HCT116 (cell line): Measurements from ENCODE around the gene CHCHD4.

ENCODE experiments used
- CBX3 ChIP-seq: IDR thresholded peaks from 2 replicates; pipeline ENCODE4 v1.6.1; 2012; ENCODE audit warnings: low read depth
- EZH2 ChIP-seq: fragments of 200-600 bp; sonication (generic); IDR thresholded peaks from 2 replicates; pipeline ENCODE4 v1.6.1; 2017; ENCODE audit warnings: antibody characterized with exemption, mixed run types
- JUND ChIP-seq: IDR thresholded peaks from 2 replicates; pipeline ENCODE4 v1.6.1; 2012
- POLR2A ChIP-seq: IDR thresholded peaks from 2 replicates; pipeline ENCODE4 v1.7.0; 2011; ENCODE audit warnings: borderline replicate concordance; ENCODE audit not compliant: insufficient read depth, insufficient read length; ENCODE audit errors: extremely low read depth
- POLR2AphosphoS5 ChIP-seq: IDR thresholded peaks from 2 replicates; pipeline ENCODE4 v1.6.1; 2011; ENCODE audit warnings: mild to moderate bottlenecking, low read depth, low read length, moderate library complexity
- RAD21 ChIP-seq: IDR thresholded peaks from 2 replicates; pipeline ENCODE4 v1.6.1; 2012; ENCODE audit warnings: low read depth, mild to moderate bottlenecking
- SP1 ChIP-seq: IDR thresholded peaks from 2 replicates; pipeline ENCODE4 v1.6.1; 2012; ENCODE audit warnings: low read depth
- SRF ChIP-seq: IDR thresholded peaks from 2 replicates; pipeline ENCODE4 v1.6.1; 2012; ENCODE audit warnings: low read depth
- TCF7L2 ChIP-seq: IDR thresholded peaks from 2 replicates; pipeline ENCODE4 v1.7.0; 2011; ENCODE audit warnings: borderline replicate concordance, inconsistent platforms; ENCODE audit not compliant: insufficient read depth, insufficient read length; ENCODE audit errors: extremely low read depth
- YY1 ChIP-seq: IDR thresholded peaks from 2 replicates; pipeline ENCODE4 v1.6.1; 2011; ENCODE audit warnings: low read length, low read depth, moderate library complexity, mild to moderate bottlenecking; ENCODE audit not compliant: insufficient replicate concordance; ENCODE audit errors: extremely low read depth
- ZNF274 ChIP-seq: fragments of 200-500 bp; sonication (Bioruptor generic); IDR thresholded peaks from 2 replicates; pipeline ENCODE4 v1.6.1; 2014; ENCODE audit warnings: mild to moderate bottlenecking, low read depth, low read length, inconsistent platforms
- TF ChIP-seq, protein P1 (sequence below), 3 experiments: fragments of 200-600 bp in 1 of 3; sonication (generic) in 1 of 3; IDR thresholded peaks in 2 of 3; conservative IDR thresholded peaks in 1 of 3; 2 replicates each; pipeline ENCODE4 v1.5.1; 2012 to 2017; ENCODE audit warnings: low read depth in 2 of 3, low read length in 2 of 3, antibody characterized with exemption in 1 of 3, borderline replicate concordance in 1 of 3, control low read depth in 1 of 3, mild to moderate bottlenecking in 1 of 3, mixed read lengths in 1 of 3, mixed run types in 1 of 3, moderate library complexity in 1 of 3; ENCODE audit not compliant: insufficient read depth in 1 of 3

DNA sequence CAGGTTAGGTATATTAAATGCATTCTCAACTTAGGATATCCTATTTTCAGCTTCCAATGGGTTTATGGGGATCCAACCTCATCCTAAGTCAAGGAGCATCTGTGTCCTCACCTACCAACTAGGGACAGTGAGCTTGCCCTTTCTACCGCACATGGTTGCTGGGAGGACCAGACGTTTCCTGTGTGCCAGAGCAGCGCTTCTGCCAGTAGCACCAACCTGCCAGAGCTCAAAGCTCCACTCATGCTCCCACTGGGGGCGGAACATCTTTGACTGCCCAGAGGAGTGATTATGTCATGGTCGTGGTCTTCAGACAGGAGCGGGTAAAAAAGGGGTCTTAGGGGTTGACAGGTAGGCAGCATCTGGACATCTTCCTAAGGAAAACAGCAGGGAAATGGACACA, 29.0 kb upstream of the CHCHD4 start:
- TF ChIP-seq, protein P1, sequence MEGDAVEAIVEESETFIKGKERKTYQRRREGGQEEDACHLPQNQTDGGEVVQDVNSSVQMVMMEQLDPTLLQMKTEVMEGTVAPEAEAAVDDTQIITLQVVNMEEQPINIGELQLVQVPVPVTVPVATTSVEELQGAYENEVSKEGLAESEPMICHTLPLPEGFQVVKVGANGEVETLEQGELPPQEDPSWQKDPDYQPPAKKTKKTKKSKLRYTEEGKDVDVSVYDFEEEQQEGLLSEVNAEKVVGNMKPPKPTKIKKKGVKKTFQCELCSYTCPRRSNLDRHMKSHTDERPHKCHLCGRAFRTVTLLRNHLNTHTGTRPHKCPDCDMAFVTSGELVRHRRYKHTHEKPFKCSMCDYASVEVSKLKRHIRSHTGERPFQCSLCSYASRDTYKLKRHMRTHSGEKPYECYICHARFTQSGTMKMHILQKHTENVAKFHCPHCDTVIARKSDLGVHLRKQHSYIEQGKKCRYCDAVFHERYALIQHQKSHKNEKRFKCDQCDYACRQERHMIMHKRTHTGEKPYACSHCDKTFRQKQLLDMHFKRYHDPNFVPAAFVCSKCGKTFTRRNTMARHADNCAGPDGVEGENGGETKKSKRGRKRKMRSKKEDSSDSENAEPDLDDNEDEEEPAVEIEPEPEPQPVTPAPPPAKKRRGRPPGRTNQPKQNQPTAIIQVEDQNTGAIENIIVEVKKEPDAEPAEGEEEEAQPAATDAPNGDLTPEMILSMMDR (IDR thresholded peaks at IDR 0.05 in 2 of 3, conservative IDR thresholded peaks at IDR 0.05 in 1 of 3; ENCODE audit: borderline replicate concordance in 1 of 3, insufficient read depth in 1 of 3, low read depth in 2 of 3, low read length in 2 of 3), result no peak
- TF ChIP-seq EZH2, result no peak
- no peak for TF ChIP-seq TCF7L2
- TF ChIP-seq YY1, result no peak
- no peak for TF ChIP-seq SP1
- no peak for TF ChIP-seq RAD21
- no peak for TF ChIP-seq POLR2AphosphoS5
- no peak for TF ChIP-seq ZNF274
- TF ChIP-seq JUND, result no peak
- no peak for TF ChIP-seq CBX3
- TF ChIP-seq POLR2A, result no peak
- no peak for TF ChIP-seq SRF
